Eye (tissue), 1 donor: Measurements from ENCODE around the gene SORL1-AS1.

Source experiments
- DNase-seq: peaks from one replicate; pipeline ENCODE4 v3.0.0-alpha.2; 2015

Gene SORL1-AS1

GRCh38 chr11:121474680-121475079 lies 21.9 kb upstream of the SORL1-AS1 start:
- DNase-seq, result no peak

- no peak for DNase-seq
Measured at GRCh38 chr11:121473064-121473777, 20.5 kb upstream of the SORL1-AS1 start.

- DNase-seq, result no peak
Measured at GRCh38 chr11:121472312-121472711, 19.5 kb upstream of the SORL1-AS1 start.

GRCh38 chr11:121471167-121471566 lies 18.4 kb upstream of the SORL1-AS1 start:
- no peak for DNase-seq

GRCh38 chr11:121469910-121470309 lies 17.1 kb upstream of the SORL1-AS1 start:
- no peak for DNase-seq

GRCh38 chr11:121467965-121468364 lies 15.2 kb upstream of the SORL1-AS1 start:
- no peak for DNase-seq

GRCh38 chr11:121467471-121467870 lies 14.7 kb upstream of the SORL1-AS1 start:
- DNase-seq, result no peak

GRCh38 chr11:121466063-121466794 lies 13.5 kb upstream of the SORL1-AS1 start:
- DNase-seq, result peak; percentile 80

- no peak for DNase-seq
Measured at GRCh38 chr11:121465709-121466062, 12.9 kb upstream of the SORL1-AS1 start.

- no peak for DNase-seq
Measured at GRCh38 chr11:121464352-121464946, 11.7 kb upstream of the SORL1-AS1 start.

GRCh38 chr11:121463689-121464335 lies 11.0 kb upstream of the SORL1-AS1 start:
- DNase-seq, result no peak

GRCh38 chr11:121461843-121462242 lies 9.1 kb upstream of the SORL1-AS1 start:
- DNase-seq, result no peak

- no peak for DNase-seq
Measured at GRCh38 chr11:121460941-121461514, 8.3 kb upstream of the SORL1-AS1 start.

- DNase-seq, result no peak
Measured at GRCh38 chr11:121459413-121460017, 6.7 kb upstream of the SORL1-AS1 start.

GRCh38 chr11:121458551-121458950 lies 5.8 kb upstream of the SORL1-AS1 start:
- DNase-seq, result peak; percentile 29

- no peak for DNase-seq
Measured at GRCh38 chr11:121456816-121457431, 4.2 kb upstream of the SORL1-AS1 start.

- no peak for DNase-seq
Measured at GRCh38 chr11:121456151-121456550, 3.4 kb upstream of the SORL1-AS1 start.

GRCh38 chr11:121455115-121455514 lies 2.3 kb upstream of the SORL1-AS1 start:
- no peak for DNase-seq

- no peak for DNase-seq
Measured at GRCh38 chr11:121453589-121454299, 977 bp upstream of the SORL1-AS1 start.

GRCh38 chr11:121451986-121452608 lies 670 bp downstream of the SORL1-AS1 start, which contains the start of gene SORL1:
Gene SORL1 (plus strand): TSS chr11:121452314. CDS start chr11:121452332, 18 bp downstream.
- peak; percentile 90 for DNase-seq
